ENCODE data around the gene LGALS9. TPM values are rescaled to one million over a fixed set of nuclear protein-coding genes. Genes with fewer than 3 reads are reported as not detected.

Gene LGALS9
- total and polyA plus RNA-seq, 2 donors (not counting 3 experiments of a cell fraction or from before 2014, with no cell fraction given), result 52.4 to 65.2 TPM

GRCh38 chr17:27586203-27586721 is 44.7 kb upstream of the LGALS9 start:
- Histone ChIP-seq H3K9ac (replicated peaks; ENCODE audit: extremely low read depth, insufficient read depth, low read length) (no peak overlapping the region), H3K4me1 (ENCODE audit: control insufficient read depth, extremely low read depth, insufficient read depth, low read length) (no peaks in the 10 kb centered on the region), H3K79me2 (ENCODE audit: control insufficient read depth, insufficient read depth, low read length) (no peaks in the 10 kb centered on the region), H4K20me1 (replicated peaks; ENCODE audit: control insufficient read depth, extremely low read depth, insufficient read depth, low read length) (no peaks in the 10 kb centered on the region), H3K4me3 (replicated peaks in 1 of 3; ENCODE audit: insufficient read depth in 1 of 3, low read depth in 1 of 3, low read length in 3 of 3) (no peak overlapping the region), H3K36me3 (ENCODE audit: control insufficient read depth in 2 of 2, extremely low read depth in 1 of 2, insufficient read depth in 2 of 2, low read length in 2 of 2) (peaks cover 5 to 41% of the 10 kb centered on the region in 2 experiments), H3K9me3 (replicated peaks; ENCODE audit: control insufficient read depth, insufficient read depth, low read length) (no peaks in the 10 kb centered on the region), H3K27me3 (ENCODE audit: control insufficient read depth in 2 of 2, insufficient read depth in 2 of 2, low read length in 2 of 2) (no peaks in the 10 kb centered on the region), H3K4me2 (ENCODE audit: insufficient read depth, low read length) (no peak overlapping the region), H2AFZ (ENCODE audit: low read depth, low read length) (no peak overlapping the region), H3K9me1 (replicated peaks; ENCODE audit: control insufficient read depth, extremely low read depth, insufficient read depth, low read length) (no peaks in the 10 kb centered on the region), H3K27ac (ENCODE audit: insufficient read depth, low read depth, low read length) (no peak overlapping the region)
- BruUV-seq (replicated peaks), result no TSS peak
- ChIA-PET CTCF (no interaction called here), POLR2A (no interaction called here)
- dilution Hi-C loops (cut with MboI; ENCODE audit: extremely low pct_ligation_motif_present, low sequenced_read_pairs) (no loop called here), intact Hi-C loops (cut with micrococcal nuclease) (no loop called here)
- TF ChIP-seq EZH2 (IDR thresholded peaks at IDR 0.05; ENCODE audit: borderline replicate concordance, low read depth, low read length, severe bottlenecking) (no peak), JUN (IDR thresholded peaks at IDR 0.05; ENCODE audit: borderline replicate concordance, insufficient read depth, insufficient read length, low read depth) (no peak), POLR2AphosphoS5 (IDR thresholded peaks at IDR 0.05; ENCODE audit: insufficient read depth, low read depth, low read length) (no peak), POLR2A (IDR thresholded peaks at IDR 0.05; ENCODE audit: low read depth, low read length) (no peak), GATA2 (IDR thresholded peaks at IDR 0.05; ENCODE audit: insufficient read depth, insufficient read length, low read depth, low read length) (no peak), MAX (IDR thresholded peaks at IDR 0.05; ENCODE audit: insufficient read depth, insufficient read length) (no peak), MYC (IDR thresholded peaks at IDR 0.05; ENCODE audit: low read depth, low read length) (no peak)
- TF ChIP-seq, protein P1, sequence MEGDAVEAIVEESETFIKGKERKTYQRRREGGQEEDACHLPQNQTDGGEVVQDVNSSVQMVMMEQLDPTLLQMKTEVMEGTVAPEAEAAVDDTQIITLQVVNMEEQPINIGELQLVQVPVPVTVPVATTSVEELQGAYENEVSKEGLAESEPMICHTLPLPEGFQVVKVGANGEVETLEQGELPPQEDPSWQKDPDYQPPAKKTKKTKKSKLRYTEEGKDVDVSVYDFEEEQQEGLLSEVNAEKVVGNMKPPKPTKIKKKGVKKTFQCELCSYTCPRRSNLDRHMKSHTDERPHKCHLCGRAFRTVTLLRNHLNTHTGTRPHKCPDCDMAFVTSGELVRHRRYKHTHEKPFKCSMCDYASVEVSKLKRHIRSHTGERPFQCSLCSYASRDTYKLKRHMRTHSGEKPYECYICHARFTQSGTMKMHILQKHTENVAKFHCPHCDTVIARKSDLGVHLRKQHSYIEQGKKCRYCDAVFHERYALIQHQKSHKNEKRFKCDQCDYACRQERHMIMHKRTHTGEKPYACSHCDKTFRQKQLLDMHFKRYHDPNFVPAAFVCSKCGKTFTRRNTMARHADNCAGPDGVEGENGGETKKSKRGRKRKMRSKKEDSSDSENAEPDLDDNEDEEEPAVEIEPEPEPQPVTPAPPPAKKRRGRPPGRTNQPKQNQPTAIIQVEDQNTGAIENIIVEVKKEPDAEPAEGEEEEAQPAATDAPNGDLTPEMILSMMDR (IDR thresholded peaks at IDR 0.05; ENCODE audit: extremely low read depth in 1 of 2, insufficient read depth in 1 of 2, low read depth in 1 of 2, low read length in 2 of 2), result no peak
- no peak for FAIRE-seq
- DNase-seq (ENCODE audit: low read depth, low spot score), result no peak

Data from endothelial cell of umbilical vein (primary cell).